PFSK-1 (cell line): Measurements from ENCODE around the gene ALX1. TPM values are rescaled to one million over a fixed set of nuclear protein-coding genes. Genes with fewer than 3 reads are reported as not detected.

Experiments
- FOXP2 ChIP-seq: optimal IDR thresholded peaks from 2 replicates; pipeline ENCODE3; 2011; ENCODE audit warnings: borderline replicate concordance, control low read depth, inconsistent platforms; ENCODE audit not compliant: insufficient read depth; ENCODE audit errors: extremely low read length, extremely low read depth
- POLR2AphosphoS5 ChIP-seq: IDR thresholded peaks from 2 replicates; pipeline ENCODE4 v1.6.1; 2012; ENCODE audit warnings: low read depth, mild to moderate bottlenecking, control low read depth, low read length, moderate library complexity
- SIN3A ChIP-seq: IDR thresholded peaks from 2 replicates; pipeline ENCODE4 v1.6.1; 2012; ENCODE audit warnings: mild to moderate bottlenecking, low read length, moderate library complexity, borderline replicate concordance; ENCODE audit not compliant: insufficient read depth
- TAF1 ChIP-seq: IDR thresholded peaks from 2 replicates; pipeline ENCODE4 v1.6.1; 2012; ENCODE audit warnings: low read length, control low read depth, borderline replicate concordance; ENCODE audit not compliant: insufficient read depth
- polyA plus RNA-seq: library from polyadenylated mRNA; unstranded; fragments of >200 nt; gene quantifications from one replicate; pipeline ENCODE4 v1.2.1, GENCODE V29; 2012; ENCODE audit warnings: low read depth, missing spikeins; ENCODE audit not compliant: insufficient read length
- TF ChIP-seq, protein P1 (sequence below), 2 experiments: IDR thresholded peaks; 2 replicates each; pipeline versions ENCODE4 v1.6.1 to v1.8.0; 2011 to 2012; ENCODE audit warnings: low read depth in 2 of 2, low read length in 2 of 2, control low read depth in 1 of 2, inconsistent platforms in 1 of 2, mild to moderate bottlenecking in 1 of 2, moderate library complexity in 1 of 2; ENCODE audit not compliant: insufficient read depth in 1 of 2

Gene ALX1
- polyA plus RNA-seq = 67.4 TPM

DNA sequence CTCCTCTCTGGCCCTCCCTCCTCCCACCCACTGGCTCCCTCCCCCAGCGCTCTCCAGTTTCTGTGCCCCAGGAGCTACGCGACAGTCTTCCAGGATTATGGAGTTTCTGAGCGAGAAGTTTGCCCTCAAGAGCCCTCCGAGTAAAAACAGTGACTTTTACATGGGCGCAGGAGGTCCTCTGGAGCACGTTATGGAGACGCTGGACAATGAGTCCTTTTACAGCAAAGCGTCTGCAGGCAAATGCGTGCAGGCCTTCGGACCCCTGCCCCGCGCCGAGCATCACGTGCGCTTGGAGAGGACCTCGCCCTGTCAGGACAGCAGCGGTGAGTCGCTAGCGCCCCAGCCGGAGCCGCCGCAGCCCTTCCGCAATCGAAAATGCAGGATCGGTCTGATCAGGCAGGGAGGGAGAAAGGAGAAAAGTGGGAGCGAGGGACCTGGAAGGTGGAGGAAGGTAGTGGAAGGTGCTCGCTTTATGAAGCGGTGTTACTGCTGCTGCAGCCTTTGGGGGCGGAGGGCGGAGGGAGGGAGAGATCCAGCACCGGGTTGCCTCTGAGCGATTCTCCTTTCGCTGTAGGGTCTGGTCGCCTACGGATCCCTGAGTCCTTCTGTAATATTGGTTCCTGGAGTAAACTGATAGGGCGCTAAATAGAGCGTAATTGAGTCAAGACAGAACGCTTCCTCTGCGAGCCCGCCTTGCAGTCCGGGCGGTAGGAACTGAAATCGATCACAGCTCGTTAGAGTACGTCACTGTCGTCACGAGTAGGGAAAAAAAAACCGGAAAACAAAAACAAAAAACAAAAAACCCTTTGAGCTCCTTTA is at the start of gene ALX1:
ALX1 (plus strand) TSS at position 56 of the 819 bp plus-strand sequence; CDS start at position 98, 42 bp downstream.
- TF ChIP-seq, protein P1, sequence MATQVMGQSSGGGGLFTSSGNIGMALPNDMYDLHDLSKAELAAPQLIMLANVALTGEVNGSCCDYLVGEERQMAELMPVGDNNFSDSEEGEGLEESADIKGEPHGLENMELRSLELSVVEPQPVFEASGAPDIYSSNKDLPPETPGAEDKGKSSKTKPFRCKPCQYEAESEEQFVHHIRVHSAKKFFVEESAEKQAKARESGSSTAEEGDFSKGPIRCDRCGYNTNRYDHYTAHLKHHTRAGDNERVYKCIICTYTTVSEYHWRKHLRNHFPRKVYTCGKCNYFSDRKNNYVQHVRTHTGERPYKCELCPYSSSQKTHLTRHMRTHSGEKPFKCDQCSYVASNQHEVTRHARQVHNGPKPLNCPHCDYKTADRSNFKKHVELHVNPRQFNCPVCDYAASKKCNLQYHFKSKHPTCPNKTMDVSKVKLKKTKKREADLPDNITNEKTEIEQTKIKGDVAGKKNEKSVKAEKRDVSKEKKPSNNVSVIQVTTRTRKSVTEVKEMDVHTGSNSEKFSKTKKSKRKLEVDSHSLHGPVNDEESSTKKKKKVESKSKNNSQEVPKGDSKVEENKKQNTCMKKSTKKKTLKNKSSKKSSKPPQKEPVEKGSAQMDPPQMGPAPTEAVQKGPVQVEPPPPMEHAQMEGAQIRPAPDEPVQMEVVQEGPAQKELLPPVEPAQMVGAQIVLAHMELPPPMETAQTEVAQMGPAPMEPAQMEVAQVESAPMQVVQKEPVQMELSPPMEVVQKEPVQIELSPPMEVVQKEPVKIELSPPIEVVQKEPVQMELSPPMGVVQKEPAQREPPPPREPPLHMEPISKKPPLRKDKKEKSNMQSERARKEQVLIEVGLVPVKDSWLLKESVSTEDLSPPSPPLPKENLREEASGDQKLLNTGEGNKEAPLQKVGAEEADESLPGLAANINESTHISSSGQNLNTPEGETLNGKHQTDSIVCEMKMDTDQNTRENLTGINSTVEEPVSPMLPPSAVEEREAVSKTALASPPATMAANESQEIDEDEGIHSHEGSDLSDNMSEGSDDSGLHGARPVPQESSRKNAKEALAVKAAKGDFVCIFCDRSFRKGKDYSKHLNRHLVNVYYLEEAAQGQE (IDR thresholded peaks at IDR 0.05; ENCODE audit: insufficient read depth in 1 of 2, low read depth in 2 of 2, low read length in 2 of 2) = no peak
- TF ChIP-seq POLR2AphosphoS5 (no peak), SIN3A (peak; percentile 67; the same call in 1 of the 2 replicates), TAF1 (peak; percentile 2; the same call in 1 of the 2 replicates), FOXP2 (peak; percentile 22)

DNA sequence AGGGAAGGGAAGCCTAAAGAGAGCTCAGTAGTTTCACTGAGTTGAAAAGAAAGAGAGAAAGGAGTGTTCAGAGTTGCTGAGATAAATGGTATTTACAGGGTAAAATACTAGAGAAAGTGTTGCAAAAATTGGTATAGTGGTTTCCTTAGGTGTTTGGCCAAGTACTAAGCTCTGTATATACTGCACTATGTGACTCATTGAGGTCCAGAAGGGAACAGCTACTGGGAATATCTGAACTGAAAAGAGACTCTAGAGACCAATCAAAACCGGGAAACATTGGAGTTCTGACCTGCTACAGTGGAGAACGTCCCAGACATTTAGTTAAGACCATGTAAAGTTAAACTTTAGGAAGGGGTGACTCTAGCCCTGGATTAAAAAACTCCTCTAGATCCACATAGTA is 42.7 kb upstream of the ALX1 start:
- no peak for TF ChIP-seq TAF1
- no peak for TF ChIP-seq POLR2AphosphoS5
- TF ChIP-seq, protein P1 (IDR thresholded peaks at IDR 0.05; ENCODE audit: insufficient read depth in 1 of 2, low read depth in 2 of 2, low read length in 2 of 2) = no peak
- no peak for TF ChIP-seq SIN3A
- TF ChIP-seq FOXP2 = no peak

DNA sequence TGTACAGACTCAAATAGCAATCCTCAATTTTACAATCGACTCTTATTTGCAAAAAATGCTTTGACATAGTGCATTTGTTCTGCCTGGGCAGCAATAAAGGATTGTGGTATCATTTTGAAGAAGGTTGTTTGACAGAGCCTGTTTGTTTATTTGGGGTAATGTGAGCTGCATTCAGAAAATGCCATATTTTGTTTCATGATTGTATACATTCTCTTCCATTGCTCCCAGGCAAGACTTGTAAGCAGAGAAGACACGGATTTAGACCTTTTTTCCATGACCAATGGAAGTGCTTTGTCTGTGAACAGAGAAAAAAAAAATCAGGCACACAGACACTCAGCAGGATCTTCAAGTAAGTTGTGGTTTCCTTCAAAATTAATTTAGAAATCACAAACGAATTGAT is 35.5 kb upstream of the ALX1 start:
- TF ChIP-seq, protein P1 (IDR thresholded peaks at IDR 0.05; ENCODE audit: insufficient read depth in 1 of 2, low read depth in 2 of 2, low read length in 2 of 2) = no peak
- no peak for TF ChIP-seq FOXP2
- no peak for TF ChIP-seq TAF1
- no peak for TF ChIP-seq SIN3A
- no peak for TF ChIP-seq POLR2AphosphoS5

DNA sequence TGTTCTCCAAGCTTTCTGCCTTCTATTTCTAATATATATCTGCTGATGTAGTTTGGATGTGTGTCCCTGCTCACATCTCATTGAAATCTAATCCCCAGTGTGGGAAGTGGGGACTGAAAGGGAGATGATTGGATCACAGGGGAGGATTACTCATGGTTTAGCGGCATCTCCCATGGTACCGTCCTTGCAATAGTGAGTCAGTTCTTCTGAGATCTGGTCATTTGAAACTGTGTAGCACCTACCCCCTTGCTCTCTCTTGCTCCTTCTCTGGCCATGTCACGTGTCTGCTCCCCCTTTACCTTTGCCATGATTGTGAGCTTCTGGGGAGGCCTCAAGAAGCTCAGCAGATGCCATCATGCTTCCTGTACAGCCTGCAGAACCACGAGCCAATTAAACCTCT is 26.2 kb upstream of the ALX1 start:
- no peak for TF ChIP-seq FOXP2
- TF ChIP-seq SIN3A = no peak

DNA sequence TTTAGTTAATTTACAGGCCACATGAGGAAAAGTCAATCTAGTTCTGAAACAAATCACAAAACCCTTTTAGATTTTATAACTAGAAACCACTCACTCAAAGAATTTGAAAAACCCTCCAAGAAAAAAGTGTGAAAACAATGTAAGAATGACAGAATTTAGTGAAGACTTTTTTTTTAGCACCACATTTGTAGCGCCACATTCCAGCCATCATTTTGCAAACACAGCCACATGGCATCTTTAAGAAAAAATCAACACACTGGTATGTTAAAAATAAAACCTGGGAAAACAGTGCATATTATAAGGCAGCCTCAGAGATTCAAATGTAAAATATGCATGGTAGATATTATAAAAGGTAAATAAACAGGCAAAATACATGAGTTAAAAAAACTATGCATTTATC is 22.3 kb upstream of the ALX1 start:
- TF ChIP-seq TAF1 (no peak), SIN3A (no peak), FOXP2 (no peak)
- TF ChIP-seq, protein P1 (IDR thresholded peaks at IDR 0.05; ENCODE audit: insufficient read depth in 1 of 2, low read depth in 2 of 2, low read length in 2 of 2) = no peak
